Measurements from ENCODE around the gene ZNF69.
"Not testable (repeated sequence)": the region's sequence is repeated elsewhere in the genome, so short reads cannot be mapped to it uniquely, and the experiment has no call there.

ZNF69 gene

GRCh38 chr19:11902228-11902627 lies 14.6 kb downstream of the ZNF69 start:
- DNase-seq = no peak

DNA sequence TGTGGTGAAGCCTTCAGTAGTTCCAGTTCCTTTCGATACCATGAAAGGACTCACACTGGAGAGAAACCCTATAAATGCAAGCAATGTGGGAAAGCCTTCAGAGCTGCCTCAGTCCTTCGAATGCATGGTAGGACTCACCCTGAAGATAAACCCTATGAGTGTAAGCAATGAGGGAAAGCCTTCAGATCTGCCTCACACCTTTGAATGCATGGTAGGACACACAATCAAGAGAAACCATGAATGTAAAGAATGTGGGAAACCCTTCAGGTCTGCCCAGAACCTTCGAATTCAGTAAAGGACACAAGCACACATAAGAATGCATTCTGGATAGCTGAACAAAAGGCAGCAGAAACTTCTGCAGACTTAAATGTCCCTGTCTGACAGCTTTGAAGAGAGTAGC lies 18.3 kb downstream of the ZNF69 start:
- DNase-seq = no peak

- not testable (repeated sequence) for DNase-seq
Observed at GRCh38 chr19:11911937-11912336, 24.4 kb downstream of the ZNF69 start.

DNA sequence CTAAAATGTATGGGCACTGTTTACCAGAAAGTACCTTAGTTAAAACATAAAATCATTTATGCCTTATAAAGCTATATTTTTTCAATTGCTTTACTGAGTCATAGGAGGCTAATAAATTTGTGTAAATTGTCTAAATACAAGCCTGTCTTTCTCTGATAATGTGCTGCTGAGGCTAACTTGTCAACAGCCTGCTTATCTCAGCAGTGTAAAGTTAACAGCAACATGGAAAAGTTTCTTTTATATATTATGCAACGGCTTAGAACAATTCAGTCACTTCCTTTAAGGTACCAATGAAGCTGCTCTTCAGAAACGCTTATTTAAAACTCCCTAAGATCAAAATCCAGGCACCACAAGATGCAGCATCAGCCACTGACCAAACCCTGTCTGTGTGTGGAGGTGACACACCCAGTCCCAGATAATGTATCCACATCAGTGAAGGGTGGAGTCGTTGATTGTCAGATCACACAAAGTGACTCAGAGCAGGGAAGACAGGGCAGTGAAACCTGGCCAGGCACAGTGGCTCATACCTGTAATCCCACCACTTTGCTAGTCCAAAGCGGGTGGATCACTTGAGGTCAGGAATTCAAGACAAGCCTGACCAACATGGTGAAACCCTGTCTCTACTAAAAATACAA lies 27.0 kb downstream of the ZNF69 start:
- not testable (repeated sequence) for DNase-seq

- no peak for DNase-seq
Observed at GRCh38 chr19:11921852-11922495, 34.4 kb downstream of the ZNF69 start.

- peak; percentile 94 for DNase-seq
Observed at GRCh38 chr19:11924886-11925650, 37.5 kb downstream of the ZNF69 start, which contains the start of gene ZNF700. Gene ZNF700, plus strand, starts transcription at chr19:11925107. Its CDS starts 104 bp downstream, at chr19:11925211.

GRCh38 chr19:11925651-11926187 lies 38.1 kb downstream of the ZNF69 start:
- not testable (repeated sequence) for DNase-seq

DNA sequence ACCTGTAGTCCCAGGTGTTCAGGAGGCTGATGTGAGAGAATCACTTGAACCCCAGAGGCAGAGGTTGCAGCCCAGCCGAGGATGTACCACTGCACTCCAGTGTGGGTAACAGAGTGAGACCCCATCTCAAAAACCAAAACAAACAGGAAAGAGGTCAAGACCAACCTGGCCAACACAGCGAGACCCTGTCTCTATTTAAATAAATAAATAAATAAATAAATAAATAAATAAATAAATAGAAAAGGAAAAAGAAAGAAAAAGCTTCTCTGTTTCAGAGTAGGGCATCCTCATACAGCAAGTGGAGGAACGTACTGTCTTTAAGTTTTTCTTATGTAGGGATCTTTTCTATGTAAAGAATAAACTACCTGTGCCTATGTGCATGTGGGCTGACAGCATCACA lies 39.6 kb downstream of the ZNF69 start:
- no peak for DNase-seq

DNA sequence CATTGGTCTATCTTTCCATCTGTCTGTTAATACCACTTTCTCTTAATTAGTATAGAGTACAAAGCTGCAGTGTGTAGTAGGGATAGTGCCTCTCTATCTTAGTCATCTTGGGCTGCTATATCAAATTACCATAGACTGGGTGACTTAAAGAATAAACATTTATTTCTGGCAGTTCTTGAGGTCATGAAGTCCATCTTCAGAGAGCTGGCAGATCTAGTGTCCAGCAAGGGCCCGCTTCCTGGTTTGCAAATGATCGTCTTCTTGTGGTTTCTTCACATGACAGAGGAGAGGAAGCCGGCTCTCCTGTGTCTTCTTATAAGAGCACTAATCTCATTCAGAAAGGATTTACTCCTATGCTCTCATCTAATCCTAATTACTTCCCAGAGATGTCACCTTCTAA lies 43.5 kb downstream of the ZNF69 start:
- no peak for DNase-seq

GRCh38 chr19:11931513-11931912 lies 43.9 kb downstream of the ZNF69 start:
- DNase-seq = no peak

GRCh38 chr19:11935829-11936228 lies 48.2 kb downstream of the ZNF69 start:
- not testable (repeated sequence) for DNase-seq

DNA sequence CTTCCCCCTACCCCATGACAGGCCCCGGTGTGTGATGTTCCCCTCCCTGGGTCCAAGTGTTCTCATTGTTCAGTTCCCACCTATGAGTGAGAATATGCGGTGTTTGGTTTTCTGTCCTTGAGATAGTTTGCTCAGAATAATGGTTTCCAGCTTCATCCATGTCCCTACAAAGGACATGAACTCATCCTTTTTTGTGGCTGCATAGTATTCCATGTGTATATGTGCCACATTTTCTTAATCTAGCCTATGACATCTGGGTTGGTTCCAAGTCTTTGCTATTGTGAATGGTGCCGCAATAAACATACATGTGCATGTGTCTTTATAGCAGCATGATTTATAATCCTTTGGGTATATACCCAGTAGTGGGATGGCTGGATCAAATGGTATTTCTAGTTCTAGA lies 50.8 kb downstream of the ZNF69 start:
- DNase-seq = not testable (repeated sequence)

GRCh38 chr19:11941361-11941887 lies 53.8 kb downstream of the ZNF69 start:
- DNase-seq = not testable (repeated sequence)

DNA sequence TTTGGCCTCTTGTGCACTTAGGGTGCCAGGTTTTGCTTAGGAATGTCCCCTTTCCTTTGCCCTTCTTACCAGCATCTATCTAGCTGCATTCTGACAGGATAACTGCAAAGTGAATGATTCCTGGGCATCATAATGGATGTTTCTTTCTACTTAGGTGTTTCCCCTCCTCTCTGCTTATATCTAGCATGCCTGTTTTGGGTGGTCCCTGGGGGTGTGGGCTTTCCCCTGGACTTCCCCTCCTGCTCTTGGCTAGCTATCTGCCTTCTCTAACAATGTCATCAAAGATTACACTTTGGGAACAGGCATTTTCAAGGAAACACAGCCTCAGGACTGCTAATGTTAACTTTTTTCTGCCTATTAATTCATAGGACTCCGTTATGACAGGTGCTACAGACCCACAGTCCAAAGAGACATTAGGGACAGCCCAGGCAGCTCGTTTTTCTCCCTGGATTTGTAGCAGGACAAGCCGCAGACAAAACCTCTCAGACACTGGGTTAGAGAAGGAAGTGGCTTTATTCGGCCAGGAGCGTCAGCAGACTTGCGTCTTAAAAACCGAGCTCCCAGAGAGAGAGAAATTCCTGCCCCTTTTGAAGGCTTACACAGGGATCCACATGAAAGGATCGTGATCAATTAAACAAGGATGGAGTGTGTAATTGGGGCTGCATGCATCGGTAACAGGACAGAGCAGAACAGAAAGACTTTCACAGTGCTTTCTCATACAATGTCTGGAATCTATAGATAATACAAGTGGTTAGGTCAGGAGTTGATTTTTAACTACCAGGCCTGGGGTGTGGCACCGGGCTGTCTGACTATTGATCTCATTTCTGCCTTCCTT lies 54.6 kb downstream of the ZNF69 start:
- no peak for DNase-seq

DNA sequence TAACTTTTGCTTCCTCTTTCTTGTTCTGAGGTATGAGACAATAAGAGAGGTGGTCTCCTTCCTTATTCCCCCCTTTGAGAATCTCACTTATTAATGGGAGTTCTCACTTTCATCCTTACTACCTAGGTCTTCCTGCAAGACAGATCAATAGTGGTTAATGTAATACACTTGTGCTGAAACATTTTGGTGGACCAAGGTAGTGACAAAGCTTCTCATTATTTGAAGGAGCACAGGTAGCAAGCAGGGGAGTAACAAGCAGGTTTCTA lies 55.2 kb downstream of the ZNF69 start:
- no peak for DNase-seq

DNA sequence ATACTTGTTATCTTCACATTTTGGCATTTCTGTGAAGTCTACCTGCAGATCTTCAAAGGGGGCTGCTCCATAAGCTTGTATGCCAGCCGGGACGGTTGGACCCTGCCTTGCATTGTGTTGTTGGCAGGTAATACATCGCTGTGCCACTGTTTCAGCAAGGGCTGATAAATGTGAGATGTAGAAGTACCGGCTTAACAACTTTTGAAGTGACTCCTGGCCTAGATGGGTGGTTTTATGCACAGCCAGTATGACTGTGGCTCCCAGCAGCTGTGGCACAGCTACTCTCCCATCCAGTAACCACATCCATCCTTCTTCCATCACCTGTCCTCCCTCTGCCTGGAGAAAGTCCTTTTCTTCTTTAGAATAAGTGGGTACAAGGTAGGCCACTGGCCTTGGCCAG lies 57.1 kb downstream of the ZNF69 start:
- no peak for DNase-seq

DNA sequence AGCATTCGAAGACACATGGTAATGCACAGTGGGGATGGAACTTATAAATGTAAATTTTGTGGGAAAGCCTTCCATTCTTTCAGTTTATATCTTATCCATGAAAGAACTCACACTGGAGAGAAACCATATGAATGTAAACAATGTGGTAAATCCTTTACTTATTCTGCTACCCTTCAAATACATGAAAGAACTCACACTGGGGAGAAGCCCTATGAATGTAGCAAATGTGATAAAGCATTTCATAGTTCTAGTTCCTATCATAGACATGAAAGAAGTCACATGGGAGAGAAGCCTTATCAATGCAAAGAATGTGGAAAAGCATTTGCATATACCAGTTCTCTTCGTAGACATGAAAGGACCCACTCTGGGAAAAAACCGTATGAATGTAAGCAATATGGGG lies 61.1 kb downstream of the ZNF69 start:
- no peak for DNase-seq

DNA sequence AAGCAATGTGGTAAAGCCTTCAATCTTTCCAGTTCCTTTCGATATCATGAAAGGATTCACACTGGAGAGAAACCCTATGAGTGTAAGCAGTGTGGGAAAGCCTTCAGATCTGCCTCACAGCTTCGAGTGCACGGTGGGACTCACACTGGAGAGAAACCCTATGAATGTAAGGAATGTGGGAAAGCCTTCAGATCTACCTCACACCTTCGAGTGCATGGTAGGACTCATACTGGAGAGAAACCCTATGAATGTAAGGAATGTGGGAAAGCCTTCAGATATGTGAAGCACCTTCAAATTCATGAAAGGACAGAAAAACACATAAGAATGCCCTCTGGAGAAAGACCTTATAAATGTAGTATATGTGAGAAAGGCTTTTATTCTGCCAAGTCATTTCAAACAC lies 61.6 kb downstream of the ZNF69 start:
- DNase-seq = no peak

GRCh38 chr19:11949614-11950080 lies 62.1 kb downstream of the ZNF69 start:
- DNase-seq = not testable (repeated sequence)

- DNase-seq = no peak
Observed at GRCh38 chr19:11950312-11950711, 62.7 kb downstream of the ZNF69 start.

All from CD4-positive, alpha-beta T cell treated with Interleukin-6 for 4 hours (primary cell).